A673 (cell line): Measurements from ENCODE around the gene ASXL1.

Experiments
- CTCF ChIP-seq: fragments of 300-800, 200-600 bp; sonication (generic); conservative IDR thresholded peaks from 2 replicates; pipeline ENCODE4 v1.5.1; 2017; ENCODE audit warnings: low read depth, mild to moderate bottlenecking, antibody characterized with exemption, low read length, moderate library complexity, mixed read lengths
- EZH2 ChIP-seq: fragments of 200-600 bp; sonication (generic); IDR thresholded peaks from 2 replicates; pipeline ENCODE4 v1.6.1; 2017; ENCODE audit warnings: borderline replicate concordance, low read depth, mild to moderate bottlenecking, mixed read lengths, antibody characterized with exemption, low read length; ENCODE audit not compliant: poor library complexity, severe bottlenecking

- no peak for TF ChIP-seq CTCF
- no peak for TF ChIP-seq EZH2
Measured at GRCh38 chr20:32458837-32459220, 100.7 kb downstream of the ASXL1 start.
